HG03103 (cell line): ENCODE measurements around the gene TCF7.

Experiments used
- ATAC-seq: cut with Tn5 transposase; IDR thresholded peaks from one replicate; pipeline ENCODE4 v1.9.1; 2021; ENCODE audit warnings: low read depth; ENCODE audit not compliant: unreplicated experiment

Gene TCF7

DNA sequence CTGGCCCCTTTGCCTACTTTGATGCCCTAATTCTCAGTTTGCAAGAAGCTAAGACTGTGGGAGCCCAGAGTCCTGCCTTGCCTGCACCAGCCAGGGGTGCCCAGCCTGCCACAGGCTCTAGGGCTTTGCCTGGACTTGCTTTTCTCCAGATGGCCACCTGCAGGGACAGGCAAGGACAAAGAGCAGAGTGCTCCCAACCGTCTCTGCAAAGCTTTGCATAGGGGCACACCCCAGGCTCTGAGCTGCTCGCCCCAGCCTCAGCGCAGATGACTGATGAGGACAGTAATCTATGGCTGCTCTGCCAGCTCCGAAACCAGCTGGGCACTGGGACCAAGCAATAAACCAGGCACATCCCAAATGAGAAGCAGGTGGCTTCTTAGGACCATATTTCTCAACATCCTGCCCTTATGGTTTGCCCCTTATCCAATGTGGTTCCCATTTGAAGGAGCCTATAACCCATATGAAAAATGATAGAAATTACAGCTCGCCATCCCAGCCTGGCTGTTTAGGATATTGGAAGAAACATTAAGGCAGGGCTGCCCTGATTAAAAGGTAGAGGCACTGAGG, 25.4 kb upstream of the TCF7 start:
- ATAC-seq, result no peak

DNA sequence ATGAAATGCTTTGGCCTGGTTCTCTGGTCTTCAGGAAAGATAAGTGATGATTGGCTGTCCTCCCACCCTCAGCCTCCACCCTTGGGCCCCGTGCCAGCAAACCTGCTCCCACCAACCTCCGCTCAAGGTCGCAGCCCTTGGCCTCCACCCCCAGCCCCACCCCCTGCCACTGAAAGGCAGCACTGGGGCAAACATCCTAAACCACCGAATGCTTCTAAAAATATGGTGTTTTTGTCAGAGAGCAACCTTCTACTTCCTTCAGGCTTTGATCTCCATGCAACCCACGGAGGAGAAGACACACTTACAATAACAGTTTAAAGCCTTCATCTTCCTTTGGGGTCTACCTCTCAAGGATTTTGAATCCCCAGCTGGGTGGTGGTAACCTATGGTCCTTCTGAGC, 24.0 kb upstream of the TCF7 start:
- no peak for ATAC-seq

DNA sequence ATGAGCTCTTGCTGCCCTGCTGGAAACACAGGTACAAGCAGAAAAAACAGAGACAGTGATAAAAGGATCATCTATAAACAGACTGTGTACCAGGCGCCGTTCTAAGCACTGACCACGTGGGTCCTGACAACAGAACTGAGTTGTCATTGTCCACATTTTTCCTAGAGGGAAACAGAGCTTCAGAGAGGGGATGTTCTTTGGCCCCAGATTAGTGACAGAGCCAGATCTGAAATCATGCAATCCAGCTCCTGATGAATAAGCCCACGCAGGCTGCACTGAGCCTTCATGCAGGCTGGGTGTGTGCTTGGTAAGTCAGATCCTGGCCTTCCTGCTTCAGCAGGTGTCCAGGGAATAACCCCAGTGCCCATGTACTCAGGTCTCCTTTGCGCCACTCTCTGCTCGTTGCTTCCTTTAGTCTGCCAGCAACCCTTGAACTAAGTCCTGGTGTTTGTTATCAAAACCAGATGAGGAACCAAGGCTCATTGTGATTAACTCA, 22.8 kb upstream of the TCF7 start:
- ATAC-seq, result no peak

DNA sequence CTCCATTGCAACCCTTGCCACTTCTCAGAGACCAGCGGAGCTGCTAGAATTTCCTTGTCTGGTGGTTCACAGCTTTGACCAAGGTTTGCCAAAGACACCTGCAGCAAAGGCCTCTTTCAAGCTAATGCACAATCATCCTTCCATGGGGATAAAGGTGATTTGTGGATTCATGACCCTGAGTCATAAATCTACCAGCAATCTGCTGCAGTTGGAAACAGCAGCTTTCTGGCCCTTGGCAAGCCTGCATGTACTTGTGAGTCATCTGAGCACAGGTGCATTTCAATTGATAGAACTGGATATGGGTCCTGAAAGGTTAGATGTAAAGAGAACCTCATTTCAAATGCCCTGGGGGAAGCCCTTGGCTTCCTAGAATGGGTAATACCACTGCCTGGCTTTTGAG, 21.6 kb upstream of the TCF7 start:
- no peak for ATAC-seq

DNA sequence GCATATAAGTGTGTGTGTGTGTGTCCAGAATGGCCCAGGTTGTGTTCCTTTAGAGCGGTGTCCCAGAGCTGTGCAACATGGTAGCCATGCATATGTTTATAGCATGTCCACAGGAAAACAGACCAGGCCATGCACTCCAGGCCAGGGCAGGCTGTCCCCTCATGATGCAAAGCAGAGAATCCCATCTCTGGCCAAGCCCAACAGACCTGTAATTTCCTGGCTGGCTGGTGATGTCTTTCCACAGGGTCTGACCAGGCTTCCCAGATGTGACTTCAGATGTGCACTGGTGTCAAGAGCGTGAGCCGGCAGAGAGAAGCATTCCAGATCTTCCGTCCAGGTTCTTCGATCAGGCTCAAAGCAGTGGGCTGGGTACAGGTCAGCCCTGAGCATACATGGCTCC, 21.1 kb upstream of the TCF7 start:
- ATAC-seq, result no peak

DNA sequence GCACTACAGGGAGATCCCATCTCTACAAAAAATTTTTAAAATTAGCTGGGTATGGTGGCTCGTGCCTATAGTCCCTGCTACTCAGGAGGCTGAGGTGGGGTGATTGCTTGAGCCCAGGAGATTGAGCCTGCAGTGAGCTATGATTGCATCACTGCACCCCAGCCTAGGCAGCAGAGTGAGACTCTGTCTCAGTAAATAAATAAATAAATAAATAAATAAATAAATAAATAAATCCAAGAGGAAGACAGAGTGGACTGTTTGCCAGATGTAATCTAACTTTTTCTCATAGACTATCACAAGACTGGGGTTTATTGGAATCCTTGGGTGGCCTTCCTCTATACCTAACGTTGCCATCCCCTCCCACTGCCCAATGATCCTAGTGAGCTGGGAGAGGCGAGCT, 19.2 kb upstream of the TCF7 start:
- no peak for ATAC-seq

DNA sequence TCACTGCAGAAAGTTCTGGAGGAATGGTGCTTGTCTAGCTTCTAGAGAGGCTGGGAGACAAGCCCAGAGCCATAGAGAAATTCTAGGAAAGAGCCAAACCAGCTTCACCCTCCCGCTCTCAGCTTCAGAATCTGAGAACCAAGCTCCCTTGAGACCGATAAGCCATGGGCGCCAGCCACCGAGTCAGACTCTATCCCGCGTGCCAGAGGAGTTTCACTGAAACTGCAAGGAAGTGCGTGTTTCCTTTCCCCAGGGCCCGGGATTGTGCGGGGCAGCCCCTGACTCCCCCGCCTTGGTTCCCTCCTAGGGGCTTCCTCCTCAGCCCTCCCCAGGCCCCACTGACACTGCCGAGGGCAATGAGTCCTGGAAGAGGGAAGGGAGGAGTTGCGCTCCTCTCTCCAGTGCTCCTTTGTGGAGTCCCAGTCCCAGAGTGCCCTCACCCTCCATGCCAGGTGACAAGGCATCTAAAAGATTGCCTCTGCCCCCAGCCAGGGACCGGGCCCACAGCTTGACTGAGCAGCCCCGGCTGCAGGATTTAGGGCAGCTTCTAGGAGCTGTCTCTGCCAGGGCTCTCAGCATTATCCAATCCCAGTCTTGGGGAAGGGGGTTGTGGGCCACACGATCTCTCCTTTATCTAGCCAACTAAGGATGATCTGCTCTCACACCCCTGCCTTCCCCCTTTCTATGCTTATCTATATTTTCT, 18.4 kb upstream of the TCF7 start:
- no peak for ATAC-seq

DNA sequence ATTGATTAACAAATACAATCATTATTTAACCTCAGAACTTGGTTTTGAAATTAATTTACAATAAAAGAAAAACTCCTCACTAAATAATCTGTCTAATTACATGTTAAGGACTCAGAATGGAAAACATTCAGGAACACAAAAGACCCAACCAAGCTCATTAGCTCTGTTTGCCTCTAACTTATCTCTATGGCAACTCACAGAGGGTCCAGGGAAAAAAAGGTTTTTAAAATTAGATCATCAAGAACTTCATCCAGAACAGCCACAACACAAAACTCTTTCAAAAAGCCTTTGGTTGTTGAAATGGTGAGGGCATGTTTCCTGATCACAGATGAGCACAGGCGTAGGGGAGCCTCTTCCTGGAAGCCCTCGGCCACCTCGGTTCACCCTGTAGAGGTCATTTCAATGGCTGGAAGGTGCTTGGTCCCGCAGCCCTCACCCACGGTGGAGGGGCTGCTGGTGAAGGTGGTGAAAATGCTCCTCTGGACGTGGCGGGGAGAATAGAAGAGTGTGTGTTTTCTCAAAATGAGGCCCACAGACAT, 17.2 kb upstream of the TCF7 start:
- ATAC-seq, result no peak

DNA sequence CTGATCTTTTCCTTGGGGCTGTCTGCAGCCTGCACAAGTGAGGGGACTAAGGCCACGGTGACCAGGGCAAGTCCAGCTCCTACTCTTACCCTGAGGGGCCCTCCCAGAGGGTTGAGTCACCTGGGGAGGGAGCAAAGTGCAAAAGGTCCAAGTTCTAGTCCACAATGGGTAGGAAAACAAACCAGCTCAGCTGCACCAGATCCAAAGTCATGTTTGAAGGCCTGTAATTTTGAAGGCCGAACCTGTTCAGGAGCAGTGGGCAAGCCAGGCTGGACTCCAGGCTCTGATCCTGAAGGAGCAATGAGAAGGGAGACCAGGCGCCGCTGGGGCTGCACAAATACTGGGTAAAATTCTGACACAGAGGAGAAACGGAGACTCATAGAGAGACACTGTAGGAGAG, 15.8 kb upstream of the TCF7 start:
- ATAC-seq, result no peak

DNA sequence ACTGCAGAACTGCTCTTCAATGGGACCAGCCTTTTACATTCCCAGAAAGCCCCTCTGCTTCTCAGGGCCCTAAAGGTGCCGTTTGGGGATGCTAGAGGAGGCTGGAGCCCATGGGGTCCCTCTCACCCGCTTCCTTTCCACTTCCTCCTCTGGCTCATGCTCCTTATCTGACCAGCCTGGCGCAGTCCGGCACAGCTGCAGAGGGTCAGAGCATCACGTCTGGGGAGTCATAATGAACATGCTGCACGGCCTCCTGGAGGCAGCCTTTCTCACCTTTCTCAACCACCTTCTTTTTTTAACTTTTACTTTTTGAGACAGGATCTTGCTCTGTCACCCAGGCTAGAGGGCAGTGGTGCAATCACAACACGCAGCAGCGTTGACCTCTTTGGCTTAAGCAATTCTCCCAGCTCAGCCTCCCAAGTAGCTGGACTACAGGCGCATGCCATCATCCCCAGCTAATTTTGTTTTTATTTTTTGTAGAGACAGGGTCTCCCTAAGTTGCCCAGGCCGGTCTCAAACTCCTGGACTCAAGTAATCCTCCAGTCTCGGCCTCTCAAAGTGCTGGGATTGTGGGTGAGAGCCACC, 15.1 kb upstream of the TCF7 start:
- ATAC-seq, result no peak

DNA sequence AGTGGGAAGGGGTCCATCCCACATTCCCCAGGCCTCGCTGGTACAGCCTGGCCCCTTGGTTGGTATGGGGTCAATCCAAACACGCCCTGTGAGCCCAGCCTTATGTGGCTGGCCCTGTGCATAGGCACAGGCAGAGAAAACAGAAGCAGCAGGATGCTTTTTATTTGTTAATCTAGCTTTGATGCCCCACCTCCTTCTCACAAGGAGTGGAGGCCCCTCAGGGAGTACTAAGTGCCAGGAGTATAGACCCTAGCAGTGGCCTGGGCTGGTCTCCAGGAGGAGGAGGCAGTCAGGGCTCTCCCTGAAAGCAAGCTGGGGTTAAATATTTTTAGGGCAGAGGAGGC, 14.6 kb upstream of the TCF7 start:
- peak; percentile 1 for ATAC-seq

DNA sequence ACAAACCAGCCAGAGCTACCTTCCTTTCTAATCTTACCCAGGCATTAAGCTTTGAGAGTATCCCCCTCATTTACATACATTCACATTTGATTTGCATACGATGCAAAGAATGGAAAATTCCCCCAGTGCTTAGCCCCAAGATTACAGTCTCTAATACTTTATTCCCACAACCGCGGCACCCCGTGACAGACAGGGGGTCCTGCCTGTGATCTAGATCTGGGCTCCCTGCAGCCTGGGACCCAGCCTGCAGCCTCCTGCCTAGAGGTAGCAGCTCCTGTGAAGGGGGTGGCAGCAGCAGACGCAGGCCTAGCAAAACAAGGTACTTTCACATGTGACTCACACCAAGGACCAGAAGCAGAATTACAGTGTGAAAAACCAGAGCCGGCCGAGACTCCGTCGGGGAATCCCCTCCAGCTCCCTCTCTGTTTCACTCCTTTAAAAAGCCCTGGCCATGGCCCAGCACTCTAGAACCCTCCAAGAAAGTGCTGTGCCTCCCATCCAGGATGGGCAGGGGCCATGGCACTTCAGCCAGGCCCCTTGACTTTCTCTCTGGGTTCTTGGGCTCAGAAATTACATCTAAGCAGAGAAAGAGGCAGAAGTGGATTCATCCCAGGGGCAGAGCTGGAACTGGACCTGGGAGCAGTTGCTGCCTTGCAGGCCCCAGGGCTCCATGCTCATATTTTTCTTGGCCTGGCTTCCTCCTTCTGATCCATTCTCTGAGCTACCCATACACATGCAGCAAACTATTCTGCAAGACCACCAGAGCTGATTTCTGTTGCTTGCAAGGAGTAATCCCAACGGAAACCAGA, 14.0 kb upstream of the TCF7 start:
- peak; percentile 78 for ATAC-seq

DNA sequence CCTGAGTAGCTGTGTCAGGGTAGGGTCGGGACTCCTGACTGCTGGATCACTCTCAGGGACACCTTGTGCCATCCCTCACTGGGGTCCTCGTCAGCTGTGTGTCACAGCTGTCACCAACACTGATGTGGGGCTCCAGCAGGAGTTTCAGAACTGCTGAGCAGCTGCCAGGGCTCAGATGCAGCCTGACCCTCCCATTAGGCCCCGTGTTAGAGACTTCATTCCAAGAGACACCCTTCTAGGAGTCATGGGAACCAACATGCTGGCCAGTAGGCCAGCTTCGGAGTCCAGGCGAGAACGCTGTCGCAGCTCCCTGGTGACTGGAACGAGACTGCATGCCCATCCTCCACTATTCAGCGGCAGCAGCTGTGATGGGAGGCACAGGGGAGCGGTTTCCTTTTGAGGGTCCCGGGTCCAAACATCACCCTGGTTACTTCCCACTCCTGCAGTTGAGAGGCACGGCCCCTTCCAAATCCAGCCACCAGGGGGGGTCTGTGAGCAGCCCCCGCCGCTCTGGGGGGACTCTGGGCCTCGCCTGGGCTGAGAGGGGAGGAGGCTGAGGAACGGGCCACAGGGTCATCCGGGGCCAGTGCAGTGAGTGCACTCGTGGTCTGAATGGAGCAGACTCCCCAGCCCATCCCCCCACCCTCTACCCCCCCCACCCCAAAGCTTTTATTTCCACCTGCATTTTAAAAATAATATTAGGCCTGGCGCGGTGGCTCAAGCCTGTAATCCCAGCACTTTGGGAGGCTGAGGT, 12.6 kb upstream of the TCF7 start:
- no peak for ATAC-seq

DNA sequence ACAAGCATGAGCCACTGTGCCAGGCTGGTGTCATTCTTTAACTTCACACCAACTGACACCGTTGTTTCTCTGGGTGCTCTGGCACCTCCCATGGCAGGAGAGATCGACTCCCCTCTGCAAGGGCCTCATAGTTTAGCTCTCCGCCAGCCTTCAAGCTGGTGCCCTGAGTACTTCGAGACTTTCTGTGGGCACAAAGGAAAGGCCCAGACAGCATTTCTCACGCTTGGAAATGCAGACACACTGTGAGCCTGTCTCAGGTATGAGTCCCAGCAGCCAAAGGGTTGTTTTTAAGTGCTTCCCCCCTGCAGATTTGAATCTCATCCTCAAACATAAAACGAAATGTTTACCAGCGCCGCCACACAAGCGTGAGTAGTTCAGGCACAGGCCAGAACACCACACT, 11.1 kb upstream of the TCF7 start:
- ATAC-seq, result no peak

DNA sequence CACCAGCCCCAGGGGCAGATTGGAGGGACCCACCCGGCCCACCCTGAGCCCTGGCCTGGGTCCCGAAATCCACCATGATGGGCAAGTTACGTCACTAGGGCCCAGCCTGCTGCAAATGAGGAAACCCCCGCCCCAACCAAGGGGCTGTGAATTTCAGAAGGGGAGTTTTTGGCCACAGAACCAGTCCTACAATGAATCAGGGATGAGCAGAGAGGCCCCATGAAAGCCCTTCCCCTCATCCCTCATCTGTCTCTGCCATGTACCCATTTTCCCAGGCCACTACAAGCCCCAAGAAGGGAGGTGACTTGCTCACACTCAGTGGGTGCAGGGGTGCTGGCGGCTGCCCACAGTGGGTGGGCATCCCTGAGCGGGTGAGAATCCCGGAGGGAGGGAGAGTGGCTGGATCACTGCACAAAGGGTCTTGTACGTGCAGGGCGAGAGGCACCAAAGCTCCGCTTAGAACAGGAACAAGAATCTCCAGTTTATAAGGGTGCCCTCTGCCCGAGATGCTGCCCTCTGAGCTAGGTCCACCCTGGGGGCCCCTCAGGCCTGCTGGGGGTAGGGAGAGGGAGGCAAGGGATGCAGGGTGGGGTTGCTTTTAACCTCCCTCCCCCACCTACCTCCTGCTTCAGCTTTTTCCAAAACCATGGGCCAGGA, 10.4 kb upstream of the TCF7 start:
- ATAC-seq, result no peak

DNA sequence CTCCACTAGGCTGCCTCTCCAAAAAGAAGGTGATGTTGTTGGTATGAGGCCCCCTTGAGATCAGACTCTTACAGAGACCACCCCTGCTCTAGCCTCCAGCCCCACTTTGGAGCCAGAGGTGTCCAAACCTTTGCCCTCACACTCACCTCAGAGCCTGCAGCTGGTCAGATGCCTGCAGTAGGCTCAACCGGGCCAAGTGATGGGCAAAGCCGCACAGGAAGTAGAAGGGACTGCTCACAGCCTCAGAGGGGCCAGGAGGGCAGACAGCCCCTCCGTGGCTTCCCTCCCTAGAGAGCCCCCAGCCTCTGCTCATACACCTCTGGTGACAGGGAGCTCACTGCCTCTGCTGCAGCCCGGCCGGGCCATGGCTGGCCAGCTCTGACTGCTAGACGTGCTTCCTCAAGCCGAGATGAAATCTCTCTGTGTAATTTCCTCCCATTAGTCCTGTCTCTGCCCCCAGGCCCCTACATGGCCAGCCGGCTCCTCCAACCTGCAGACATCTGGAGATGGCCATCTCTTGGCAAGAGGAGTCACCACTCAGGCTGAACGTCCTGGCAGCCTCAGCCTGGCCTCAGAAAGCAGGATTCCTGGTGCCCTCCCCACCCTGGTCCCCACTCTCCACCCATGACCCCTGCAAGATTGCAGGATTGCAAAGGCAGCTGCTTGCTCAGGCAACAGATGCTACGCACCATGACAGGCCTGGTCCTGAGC, 7.3 kb upstream of the TCF7 start:
- no peak for ATAC-seq

DNA sequence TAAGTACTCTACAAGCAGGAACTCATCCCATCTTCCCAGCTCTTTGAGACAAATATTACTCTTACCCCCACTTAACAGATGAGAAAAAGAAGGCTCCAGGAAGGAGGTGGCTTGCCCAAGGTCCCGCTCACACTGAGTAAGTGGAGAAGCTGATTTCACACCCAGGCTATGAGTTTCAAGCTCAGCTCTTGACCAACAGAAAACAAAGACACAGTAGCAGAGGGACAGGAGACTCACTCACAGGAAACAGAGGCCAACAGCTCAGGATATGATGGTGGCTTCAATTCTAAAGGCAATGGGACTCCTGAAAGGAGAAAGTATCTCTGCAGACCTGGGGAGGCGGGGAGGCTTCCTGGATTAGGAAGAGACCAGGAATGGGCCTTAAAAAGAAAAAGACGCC, 6.7 kb upstream of the TCF7 start:
- ATAC-seq, result no peak

DNA sequence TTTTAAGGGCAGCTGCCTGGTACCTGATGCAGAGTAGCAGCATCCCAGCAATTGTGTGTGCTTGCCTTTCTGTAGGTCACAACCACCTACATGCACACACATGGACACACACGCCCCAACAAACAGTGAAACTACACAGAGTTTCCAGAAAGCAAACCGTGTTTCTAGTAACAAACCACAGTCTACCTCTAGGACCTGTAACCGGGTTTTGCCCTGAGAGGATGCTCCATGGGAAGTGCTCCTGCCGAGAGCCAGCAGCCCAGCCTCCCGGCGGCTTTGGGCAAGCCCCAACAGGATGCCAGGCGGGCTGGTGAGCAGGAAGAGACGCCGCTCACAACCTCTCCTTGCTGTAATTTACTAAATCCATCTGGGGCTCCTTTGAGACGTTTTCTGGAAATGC, 4.1 kb upstream of the TCF7 start:
- no peak for ATAC-seq
